A673 (cell line): ENCODE measurements around the gene STIM1.

ENCODE experiments used
- CTCF ChIP-seq: fragments of 300-800, 200-600 bp; sonication (generic); conservative IDR thresholded peaks from 2 replicates; pipeline ENCODE4 v1.5.1; 2017; ENCODE audit warnings: low read depth, mild to moderate bottlenecking, antibody characterized with exemption, low read length, moderate library complexity, mixed read lengths
- EZH2 ChIP-seq: fragments of 200-600 bp; sonication (generic); IDR thresholded peaks from 2 replicates; pipeline ENCODE4 v1.6.1; 2017; ENCODE audit warnings: borderline replicate concordance, low read depth, mild to moderate bottlenecking, mixed read lengths, antibody characterized with exemption, low read length; ENCODE audit not compliant: poor library complexity, severe bottlenecking

GRCh38 chr11:3962406-3962840 is 107.0 kb downstream of the STIM1 start:
- TF ChIP-seq CTCF (no peak), EZH2 (no peak)
